ENCODE data around the gene MAP2K5. TPM values are rescaled to one million over a fixed set of nuclear protein-coding genes. Genes with fewer than 3 reads are reported as not detected.

The MAP2K5 gene
- total and polyA plus RNA-seq, 9 of the 15 experiments (the other 6 are each of a cell fraction or from before 2014, with no cell fraction given): 0.41 to 16.5 (median 7.5) TPM

- no peak for TF ChIP-seq EGR1 (conservative IDR thresholded peaks at IDR 0.05)
- no peak for TF ChIP-seq ASH1L (IDR thresholded peaks at IDR 0.05; ENCODE audit: borderline replicate concordance, low read depth, partially characterized antibody)
- TF ChIP-seq ZNF766 (CRISPR knock-in tag; conservative IDR thresholded peaks at IDR 0.05): peak; percentile 75; the same call in 1 of the 2 replicates
- TF ChIP-seq, protein P1, sequence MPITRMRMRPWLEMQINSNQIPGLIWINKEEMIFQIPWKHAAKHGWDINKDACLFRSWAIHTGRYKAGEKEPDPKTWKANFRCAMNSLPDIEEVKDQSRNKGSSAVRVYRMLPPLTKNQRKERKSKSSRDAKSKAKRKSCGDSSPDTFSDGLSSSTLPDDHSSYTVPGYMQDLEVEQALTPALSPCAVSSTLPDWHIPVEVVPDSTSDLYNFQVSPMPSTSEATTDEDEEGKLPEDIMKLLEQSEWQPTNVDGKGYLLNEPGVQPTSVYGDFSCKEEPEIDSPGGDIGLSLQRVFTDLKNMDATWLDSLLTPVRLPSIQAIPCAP (CRISPR knock-in tag; IDR thresholded peaks at IDR 0.05; ENCODE audit: borderline replicate concordance): no peak
- TF ChIP-seq, protein P2, sequence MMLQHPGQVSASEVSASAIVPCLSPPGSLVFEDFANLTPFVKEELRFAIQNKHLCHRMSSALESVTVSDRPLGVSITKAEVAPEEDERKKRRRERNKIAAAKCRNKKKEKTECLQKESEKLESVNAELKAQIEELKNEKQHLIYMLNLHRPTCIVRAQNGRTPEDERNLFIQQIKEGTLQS (IDR thresholded peaks at IDR 0.05): 0 out of 2 replicates have a peak, but pooled peaks have one; percentile 8
- TF ChIP-seq, protein P2 (CRISPR knock-in tag; conservative IDR thresholded peaks at IDR 0.05): no peak
- peak; percentile 75 for TF ChIP-seq SAFB (IDR thresholded peaks at IDR 0.05; ENCODE audit: borderline replicate concordance, low read depth, low read length)
- no peak for TF ChIP-seq SMARCA4 (IDR thresholded peaks at IDR 0.05)
- TF ChIP-seq, protein P3, sequence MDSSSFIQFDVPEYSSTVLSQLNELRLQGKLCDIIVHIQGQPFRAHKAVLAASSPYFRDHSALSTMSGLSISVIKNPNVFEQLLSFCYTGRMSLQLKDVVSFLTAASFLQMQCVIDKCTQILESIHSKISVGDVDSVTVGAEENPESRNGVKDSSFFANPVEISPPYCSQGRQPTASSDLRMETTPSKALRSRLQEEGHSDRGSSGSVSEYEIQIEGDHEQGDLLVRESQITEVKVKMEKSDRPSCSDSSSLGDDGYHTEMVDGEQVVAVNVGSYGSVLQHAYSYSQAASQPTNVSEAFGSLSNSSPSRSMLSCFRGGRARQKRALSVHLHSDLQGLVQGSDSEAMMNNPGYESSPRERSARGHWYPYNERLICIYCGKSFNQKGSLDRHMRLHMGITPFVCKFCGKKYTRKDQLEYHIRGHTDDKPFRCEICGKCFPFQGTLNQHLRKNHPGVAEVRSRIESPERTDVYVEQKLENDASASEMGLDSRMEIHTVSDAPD (CRISPR knock-in tag; IDR thresholded peaks at IDR 0.05): no peak
- TF ChIP-seq SRSF1 (IDR thresholded peaks at IDR 0.05; ENCODE audit: low read depth, low read length): no peak
- TF ChIP-seq NCOA1 (IDR thresholded peaks at IDR 0.05; ENCODE audit: low read depth): no peak
- no peak for TF ChIP-seq ZNF586 (CRISPR knock-in tag; conservative IDR thresholded peaks at IDR 0.05)
- TF ChIP-seq, protein P4, sequence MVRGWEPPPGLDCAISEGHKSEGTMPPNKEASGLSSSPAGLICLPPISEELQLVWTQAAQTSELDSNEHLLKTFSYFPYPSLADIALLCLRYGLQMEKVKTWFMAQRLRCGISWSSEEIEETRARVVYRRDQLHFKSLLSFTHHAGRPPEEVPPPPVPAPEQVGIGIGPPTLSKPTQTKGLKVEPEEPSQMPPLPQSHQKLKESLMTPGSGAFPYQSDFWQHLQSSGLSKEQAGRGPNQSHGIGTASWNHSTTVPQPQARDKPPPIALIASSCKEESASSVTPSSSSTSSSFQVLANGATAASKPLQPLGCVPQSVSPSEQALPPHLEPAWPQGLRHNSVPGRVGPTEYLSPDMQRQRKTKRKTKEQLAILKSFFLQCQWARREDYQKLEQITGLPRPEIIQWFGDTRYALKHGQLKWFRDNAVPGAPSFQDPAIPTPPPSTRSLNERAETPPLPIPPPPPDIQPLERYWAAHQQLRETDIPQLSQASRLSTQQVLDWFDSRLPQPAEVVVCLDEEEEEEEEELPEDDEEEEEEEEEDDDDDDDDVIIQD (CRISPR knock-in tag; IDR thresholded peaks at IDR 0.05): no peak
- TF ChIP-seq, protein P5, sequence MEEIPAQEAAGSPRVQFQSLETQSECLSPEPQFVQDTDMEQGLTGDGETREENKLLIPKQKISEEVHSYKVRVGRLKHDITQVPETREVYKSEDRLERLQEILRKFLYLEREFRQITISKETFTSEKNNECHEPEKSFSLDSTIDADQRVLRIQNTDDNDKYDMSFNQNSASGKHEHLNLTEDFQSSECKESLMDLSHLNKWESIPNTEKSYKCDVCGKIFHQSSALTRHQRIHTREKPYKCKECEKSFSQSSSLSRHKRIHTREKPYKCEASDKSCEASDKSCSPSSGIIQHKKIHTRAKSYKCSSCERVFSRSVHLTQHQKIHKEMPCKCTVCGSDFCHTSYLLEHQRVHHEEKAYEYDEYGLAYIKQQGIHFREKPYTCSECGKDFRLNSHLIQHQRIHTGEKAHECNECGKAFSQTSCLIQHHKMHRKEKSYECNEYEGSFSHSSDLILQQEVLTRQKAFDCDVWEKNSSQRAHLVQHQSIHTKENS (CRISPR knock-in tag; IDR thresholded peaks at IDR 0.05): no peak
- no peak; the same call in 1 of the 2 replicates for TF ChIP-seq ZNF584 (CRISPR knock-in tag; IDR thresholded peaks at IDR 0.05; ENCODE audit: low read depth)
- no peak for TF ChIP-seq ZNF224 (CRISPR knock-in tag; IDR thresholded peaks at IDR 0.05)
- TF ChIP-seq STAG1 (CRISPR knock-in tag; IDR thresholded peaks at IDR 0.05; ENCODE audit: borderline replicate concordance): no peak; the same call in 1 of the 2 replicates
- no peak for TF ChIP-seq HNRNPUL1 (IDR thresholded peaks at IDR 0.05; ENCODE audit: low read length)
- no peak for TF ChIP-seq ZBTB5 (IDR thresholded peaks at IDR 0.05)
- peak; percentile 37 for TF ChIP-seq BDP1 (IDR thresholded peaks at IDR 0.05; ENCODE audit: insufficient read depth, insufficient read length)
Observed at GRCh38 chr15:67839929-67840748, 297.6 kb downstream of the MAP2K5 start, which contains the start of gene RNU6-1 (continued).
